Measurements from ENCODE around the gene BTN3A1. TPM values are rescaled to one million over a fixed set of nuclear protein-coding genes. Genes with fewer than 3 reads are reported as not detected.

The BTN3A1 gene
- total and polyA plus RNA-seq, 10 of the 15 experiments (the other 5 are each of a cell fraction or from before 2014, with no cell fraction given) = 5.6 to 60.1 (median 16.1) TPM

DNA sequence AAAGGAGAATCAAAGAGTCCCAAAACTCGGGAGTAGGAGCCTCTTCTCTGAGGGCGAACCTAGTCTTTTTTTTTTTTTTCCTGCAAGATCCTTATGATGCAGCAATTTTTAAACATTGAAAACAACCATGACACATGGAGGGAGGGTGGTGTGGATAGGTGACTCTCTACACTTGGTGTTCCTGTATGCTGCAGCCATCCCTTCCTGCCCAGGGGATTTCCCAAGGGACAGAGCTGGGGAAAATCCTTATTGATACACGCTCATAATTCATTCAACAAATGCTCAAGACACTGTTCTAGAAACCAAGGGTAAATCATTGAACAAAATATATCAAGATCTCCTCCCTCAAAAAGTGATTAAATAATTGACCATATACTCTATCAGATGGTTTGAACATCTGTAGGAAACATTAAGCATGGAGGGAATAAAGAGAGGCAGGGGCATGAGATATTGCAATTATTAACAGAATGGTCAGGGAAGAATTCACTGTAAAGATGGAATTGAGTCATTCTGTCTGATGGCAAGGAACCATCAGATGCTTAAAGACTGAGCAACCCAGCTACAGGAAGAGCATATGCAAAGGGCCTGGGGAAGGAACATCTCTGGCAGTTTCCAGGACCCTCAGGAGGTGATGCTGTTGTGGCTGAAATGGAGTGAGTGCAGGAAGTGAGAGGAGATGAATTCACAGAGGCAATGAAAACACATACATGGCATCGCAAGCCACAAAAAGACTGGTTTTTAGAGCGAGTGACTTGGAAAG, 24.8 kb downstream of the BTN3A1 start (continued):
- no peak for TF ChIP-seq NFXL1 (IDR thresholded peaks at IDR 0.05; ENCODE audit: borderline replicate concordance)
- TF ChIP-seq MEF2B (IDR thresholded peaks at IDR 0.05; ENCODE audit: partially characterized antibody, poor library complexity, severe bottlenecking) = no peak
- TF ChIP-seq KDM1A (IDR thresholded peaks at IDR 0.05; ENCODE audit: borderline replicate concordance) = no peak

GRCh38 chr6:26427451-26427809, 25.4 kb downstream of the BTN3A1 start:
- BruUV-seq (replicated peaks) = no TSS peak
- TF ChIP-seq EGR1 (IDR thresholded peaks at IDR 0.05; ENCODE audit: borderline replicate concordance in 1 of 2, low read depth in 2 of 2, low read length in 2 of 2) (no peak), IRF4 (IDR thresholded peaks at IDR 0.05; ENCODE audit: low read depth, low read length) (no peak), CBX5 (IDR thresholded peaks at IDR 0.05; ENCODE audit: low read depth) (no peak), RAD21 (IDR thresholded peaks at IDR 0.05; ENCODE audit: insufficient read depth, low read depth, low read length) (no peak), TCF7 (IDR thresholded peaks at IDR 0.05; ENCODE audit: borderline replicate concordance) (no peak), NFIC (IDR thresholded peaks at IDR 0.05; ENCODE audit: low read depth, low read length) (no peak), SIN3A (IDR thresholded peaks at IDR 0.05; ENCODE audit: low read depth, low read length) (no peak), POU2F2 (IDR thresholded peaks at IDR 0.05; ENCODE audit: borderline replicate concordance, low read depth, low read length) (no peak), IKZF2 (IDR thresholded peaks at IDR 0.05) (no peak), JUND (IDR thresholded peaks at IDR 0.05; ENCODE audit: low read depth, low read length) (no peak), CHD1 (IDR thresholded peaks at IDR 0.05; ENCODE audit: low read depth, low read length) (no peak), HSF1 (IDR thresholded peaks at IDR 0.05; ENCODE audit: low read depth, low read length) (no peak)
- TF ChIP-seq, protein P1, sequence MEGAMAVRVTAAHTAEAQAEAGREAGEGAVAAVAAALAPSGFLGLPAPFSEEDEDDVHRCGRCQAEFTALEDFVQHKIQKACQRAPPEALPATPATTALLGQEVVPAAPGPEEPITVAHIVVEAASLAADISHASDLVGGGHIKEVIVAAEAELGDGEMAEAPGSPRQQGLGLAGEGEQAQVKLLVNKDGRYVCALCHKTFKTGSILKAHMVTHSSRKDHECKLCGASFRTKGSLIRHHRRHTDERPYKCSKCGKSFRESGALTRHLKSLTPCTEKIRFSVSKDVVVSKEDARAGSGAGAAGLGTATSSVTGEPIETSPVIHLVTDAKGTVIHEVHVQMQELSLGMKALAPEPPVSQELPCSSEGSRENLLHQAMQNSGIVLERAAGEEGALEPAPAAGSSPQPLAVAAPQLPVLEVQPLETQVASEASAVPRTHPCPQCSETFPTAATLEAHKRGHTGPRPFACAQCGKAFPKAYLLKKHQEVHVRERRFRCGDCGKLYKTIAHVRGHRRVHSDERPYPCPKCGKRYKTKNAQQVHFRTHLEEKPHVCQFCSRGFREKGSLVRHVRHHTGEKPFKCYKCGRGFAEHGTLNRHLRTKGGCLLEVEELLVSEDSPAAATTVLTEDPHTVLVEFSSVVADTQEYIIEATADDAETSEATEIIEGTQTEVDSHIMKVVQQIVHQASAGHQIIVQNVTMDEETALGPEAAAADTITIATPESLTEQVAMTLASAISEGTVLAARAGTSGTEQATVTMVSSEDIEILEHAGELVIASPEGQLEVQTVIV (IDR thresholded peaks at IDR 0.05; ENCODE audit: borderline replicate concordance, partially characterized antibody) = no peak
- TF ChIP-seq, protein P2, sequence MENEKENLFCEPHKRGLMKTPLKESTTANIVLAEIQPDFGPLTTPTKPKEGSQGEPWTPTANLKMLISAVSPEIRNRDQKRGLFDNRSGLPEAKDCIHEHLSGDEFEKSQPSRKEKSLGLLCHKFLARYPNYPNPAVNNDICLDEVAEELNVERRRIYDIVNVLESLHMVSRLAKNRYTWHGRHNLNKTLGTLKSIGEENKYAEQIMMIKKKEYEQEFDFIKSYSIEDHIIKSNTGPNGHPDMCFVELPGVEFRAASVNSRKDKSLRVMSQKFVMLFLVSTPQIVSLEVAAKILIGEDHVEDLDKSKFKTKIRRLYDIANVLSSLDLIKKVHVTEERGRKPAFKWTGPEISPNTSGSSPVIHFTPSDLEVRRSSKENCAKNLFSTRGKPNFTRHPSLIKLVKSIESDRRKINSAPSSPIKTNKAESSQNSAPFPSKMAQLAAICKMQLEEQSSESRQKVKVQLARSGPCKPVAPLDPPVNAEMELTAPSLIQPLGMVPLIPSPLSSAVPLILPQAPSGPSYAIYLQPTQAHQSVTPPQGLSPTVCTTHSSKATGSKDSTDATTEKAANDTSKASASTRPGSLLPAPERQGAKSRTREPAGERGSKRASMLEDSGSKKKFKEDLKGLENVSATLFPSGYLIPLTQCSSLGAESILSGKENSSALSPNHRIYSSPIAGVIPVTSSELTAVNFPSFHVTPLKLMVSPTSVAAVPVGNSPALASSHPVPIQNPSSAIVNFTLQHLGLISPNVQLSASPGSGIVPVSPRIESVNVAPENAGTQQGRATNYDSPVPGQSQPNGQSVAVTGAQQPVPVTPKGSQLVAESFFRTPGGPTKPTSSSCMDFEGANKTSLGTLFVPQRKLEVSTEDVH (IDR thresholded peaks at IDR 0.05; ENCODE audit: low read depth, partially characterized antibody) = no peak

More at GRCh38 chr6:26427451-26427809, 25.4 kb downstream of the BTN3A1 start:
- Histone ChIP-seq H3K4me3 (no peak overlapping the region), H3K4me2 (ENCODE audit: control insufficient read depth, insufficient read depth) (no peak overlapping the region), H4K20me1 (ENCODE audit: control insufficient read depth, insufficient read depth) (no peaks in the 10 kb centered on the region), H3K27me3 (replicated peaks in 1 of 2; ENCODE audit: control insufficient read depth in 2 of 2, insufficient read depth in 2 of 2, low read length in 1 of 2) (no peaks in the 10 kb centered on the region), H3K27ac (ENCODE audit: control insufficient read depth, insufficient read depth) (no peak overlapping the region), H3K9me3 (replicated peaks; ENCODE audit: control insufficient read depth, insufficient read depth, low read length) (no peaks in the 10 kb centered on the region), H2AFZ (ENCODE audit: control insufficient read depth, low read depth, low read length) (no peak overlapping the region), H3K4me1 (ENCODE audit: control insufficient read depth, insufficient read depth, low read length) (no peaks in the 10 kb centered on the region), H3K9ac (ENCODE audit: control insufficient read depth, insufficient read depth, low read length) (no peak overlapping the region), H3K79me2 (ENCODE audit: control insufficient read depth, insufficient read depth, low read length) (no peaks in the 10 kb centered on the region), H3K36me3 (ENCODE audit: control insufficient read depth in 2 of 2, insufficient read depth in 2 of 2, low read length in 1 of 2) (no peaks in the 10 kb centered on the region; a peak in 2 of 4 replicates)
- ChIA-PET POLR2A (no interaction called here), SMC1A (ENCODE audit: uncharacterized antibody, unreplicated experiment) (no interaction called here), CTCF (no interaction called here), RAD21 (ENCODE audit: unreplicated experiment) (no interaction called here)
- intact Hi-C loops (cut with micrococcal nuclease; ENCODE audit: unreplicated experiment) = no loop called here
- in situ Hi-C loops (cut with MboI) = no loop called here
- DNase-seq (ENCODE audit: low read depth, low spot score) (no peak), FAIRE-seq (no peak), ATAC-seq (no peak)
- WGBS (ENCODE audit: insufficient coverage, insufficient replicate concordance, low lambda C conversion rate, missing lambda C conversion rate) = 86% methylated on average over 3 of the region's 3 CpGs
